HG02678 (cell line): Measurements from ENCODE around the gene MCEMP1.

Source experiments
- ATAC-seq: cut with Tn5 transposase; IDR thresholded peaks from one replicate; pipeline ENCODE4 v1.9.1; 2021; ENCODE audit warnings: mild to moderate bottlenecking, moderate library complexity; ENCODE audit not compliant: unreplicated experiment

MCEMP1 gene, protein sequence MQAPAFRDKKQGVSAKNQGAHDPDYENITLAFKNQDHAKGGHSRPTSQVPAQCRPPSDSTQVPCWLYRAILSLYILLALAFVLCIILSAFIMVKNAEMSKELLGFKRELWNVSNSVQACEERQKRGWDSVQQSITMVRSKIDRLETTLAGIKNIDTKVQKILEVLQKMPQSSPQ

DNA sequence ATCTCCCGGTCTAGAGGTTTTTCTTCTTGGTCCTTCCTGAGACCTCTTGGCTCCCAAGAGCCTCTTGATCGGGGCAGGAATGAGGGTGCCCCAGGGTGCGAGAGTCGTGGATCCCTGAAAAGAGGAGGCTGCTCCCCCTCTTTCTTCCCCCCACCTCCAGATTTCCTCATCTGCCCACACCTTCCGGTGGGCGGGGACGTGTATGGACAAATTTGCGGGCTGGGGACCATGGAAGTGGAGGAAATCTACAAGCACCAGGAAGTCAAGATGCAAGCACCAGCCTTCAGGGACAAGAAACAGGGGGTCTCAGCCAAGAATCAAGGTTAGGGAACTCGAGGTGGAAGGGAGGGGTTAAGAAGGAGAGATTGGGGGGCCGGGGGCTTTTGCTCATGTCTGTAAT is at the start of gene MCEMP1:
Gene MCEMP1 (plus strand): TSS at position 237 of the 400 bp plus-strand sequence. CDS start 31 bp downstream, at position 268.
- no peak for ATAC-seq

DNA sequence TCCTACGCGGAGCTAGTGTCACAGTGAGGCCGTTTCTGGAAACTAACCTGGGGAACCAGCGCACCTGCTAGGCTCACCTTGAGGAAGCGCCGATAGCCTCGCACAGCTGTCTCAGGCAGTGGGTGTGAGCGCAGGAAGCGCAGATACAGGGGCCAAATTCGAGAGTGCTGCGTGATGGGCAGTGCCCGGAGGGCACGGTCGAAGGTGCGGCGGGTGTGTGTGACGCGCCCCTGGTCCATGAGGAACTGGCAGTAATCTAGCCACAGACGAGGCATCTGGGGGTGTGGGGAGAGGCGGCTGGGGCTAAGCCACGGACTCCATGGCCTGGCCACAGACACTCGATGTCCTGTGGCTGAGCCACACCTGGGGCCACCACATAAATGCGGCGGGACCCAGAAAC is 49.7 kb upstream of the MCEMP1 start:
- ATAC-seq = no peak

DNA sequence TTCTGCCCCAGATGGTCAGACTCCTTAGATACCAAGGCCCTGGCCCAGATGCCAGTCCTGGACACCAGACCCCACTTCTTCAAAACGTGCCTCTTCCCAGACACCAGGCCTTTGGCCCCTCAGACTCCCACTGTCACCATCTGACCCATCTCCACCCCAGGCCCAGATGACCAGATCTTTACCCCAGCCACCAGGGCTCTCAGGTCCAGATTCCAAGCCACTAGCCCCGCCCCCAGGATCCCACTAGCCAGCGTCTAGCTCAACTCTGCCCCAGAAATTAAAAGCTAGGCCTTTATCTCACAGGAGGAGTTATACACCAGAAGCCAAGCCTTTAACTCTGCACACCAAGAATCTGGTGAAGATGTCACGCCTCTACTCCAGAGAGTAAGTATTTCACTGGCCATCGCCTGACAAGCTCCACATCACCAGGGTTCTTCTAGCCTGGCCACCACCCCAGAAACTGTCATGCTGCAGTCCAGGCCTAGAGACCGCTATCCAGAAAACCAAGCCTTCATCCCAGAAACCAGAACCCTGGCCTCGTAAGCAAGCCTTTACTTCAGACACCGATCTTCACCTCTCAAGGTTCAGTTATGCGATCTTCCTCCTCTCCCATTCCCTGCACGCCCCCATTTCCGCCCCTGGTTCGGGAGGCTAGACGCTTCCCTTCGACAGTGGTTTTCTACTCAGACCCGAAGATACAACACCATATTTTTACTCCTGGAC is 48.1 kb upstream of the MCEMP1 start:
- no peak for ATAC-seq

DNA sequence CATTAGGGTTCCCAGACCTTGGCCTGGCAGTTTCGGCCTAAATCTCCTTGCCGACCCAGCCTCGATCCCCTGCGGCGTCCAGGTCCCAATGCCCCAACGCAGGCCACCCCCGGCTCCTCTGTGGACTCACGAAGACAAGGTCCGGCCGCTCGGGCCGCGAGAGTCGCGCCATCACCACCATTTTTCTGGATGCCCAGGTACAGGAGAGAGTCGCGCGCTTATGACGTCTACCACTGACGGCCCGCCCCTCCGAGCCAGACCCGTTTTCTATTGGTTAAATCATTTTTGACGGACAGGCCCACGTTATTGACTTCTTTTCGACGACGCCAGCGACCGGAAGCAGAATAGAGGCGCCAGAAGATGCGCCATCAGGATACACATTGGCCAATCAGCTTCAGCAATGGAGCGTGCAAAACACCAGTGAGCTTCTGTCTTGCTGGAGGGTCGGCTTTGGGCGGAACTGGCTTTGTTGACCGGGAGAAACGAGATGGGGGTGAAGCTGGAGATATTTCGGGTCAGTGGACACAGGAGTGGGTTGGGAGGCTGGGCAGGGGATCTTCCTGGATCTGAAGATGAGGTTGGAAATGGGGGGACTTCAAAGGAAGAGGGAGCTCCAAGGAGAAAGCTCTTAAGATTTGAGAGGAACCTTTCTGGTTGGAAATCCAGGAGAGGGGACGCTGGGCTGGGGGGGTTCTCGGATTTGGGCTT is 47.4 kb upstream of the MCEMP1 start, which contains the start of the genes PET100 and XAB2:
Gene PET100 (plus strand): TSS at position 447 of the 708 bp plus-strand sequence. CDS start 41 bp downstream, at position 488.
Gene XAB2 (minus strand): TSS at position 199 of the 708 bp plus-strand sequence. CDS start 18 bp downstream, at position 181.
- ATAC-seq = peak; percentile 89

DNA sequence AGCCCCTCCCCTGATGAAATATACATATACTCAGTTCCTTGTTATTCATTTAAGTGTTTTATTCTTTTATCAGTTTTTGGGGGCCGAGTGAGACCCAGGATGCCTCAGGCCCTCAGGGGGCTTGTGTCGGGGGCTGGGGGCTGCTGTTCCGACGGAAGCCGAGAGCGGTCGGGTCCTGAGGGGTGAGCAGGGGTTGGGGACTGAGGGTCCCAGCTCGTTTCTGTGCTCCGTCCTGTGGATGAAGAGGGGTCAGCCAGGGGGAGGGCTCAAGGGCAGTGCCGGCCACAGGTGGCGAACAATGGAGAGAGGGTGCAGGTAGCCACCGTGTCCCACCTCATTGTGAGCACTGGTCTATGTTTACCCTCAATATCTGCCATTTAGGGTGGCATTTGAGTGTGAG is 45.3 kb upstream of the MCEMP1 start:
- no peak for ATAC-seq

DNA sequence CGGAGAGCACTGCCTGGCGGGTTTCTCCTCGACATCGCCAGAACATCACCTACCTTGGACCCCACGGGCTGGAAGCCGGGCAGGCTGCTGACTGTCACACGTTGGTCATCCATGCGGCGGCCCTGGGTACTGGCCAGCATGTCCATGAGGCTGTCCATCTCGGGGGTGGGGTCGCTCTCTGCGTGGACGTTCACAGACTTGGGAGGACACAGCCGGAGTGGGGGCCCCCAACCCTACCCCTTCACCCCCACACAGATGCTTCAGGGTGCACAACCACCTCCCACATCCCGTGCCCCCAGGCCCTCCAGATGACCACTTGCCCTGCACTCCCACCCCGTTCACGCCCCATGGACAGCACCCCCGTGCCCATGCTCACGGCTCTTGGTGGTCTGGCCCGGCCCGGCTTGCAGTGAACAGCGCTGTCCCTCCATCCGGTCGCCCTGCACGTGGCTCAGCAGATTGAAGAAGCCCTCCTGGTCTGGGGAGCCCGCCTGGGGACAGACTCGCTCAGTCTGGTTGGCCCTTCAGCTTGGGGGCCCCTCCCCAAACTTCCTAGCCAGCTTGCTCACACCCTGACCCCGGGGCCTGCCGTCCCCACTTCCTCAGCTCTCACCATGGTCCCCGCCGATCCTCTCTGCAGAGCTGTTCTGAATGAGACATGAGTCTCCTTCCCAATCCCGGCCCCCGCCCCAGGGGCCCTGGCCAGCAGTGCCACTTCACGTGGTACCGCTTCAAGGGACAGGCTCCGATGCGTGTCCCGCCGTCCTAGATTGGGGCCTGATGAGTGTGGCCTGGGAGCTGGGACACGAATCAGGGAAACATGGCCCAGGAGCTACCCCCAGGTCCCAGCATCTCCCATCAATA is 44.3 kb upstream of the MCEMP1 start:
- no peak for ATAC-seq

DNA sequence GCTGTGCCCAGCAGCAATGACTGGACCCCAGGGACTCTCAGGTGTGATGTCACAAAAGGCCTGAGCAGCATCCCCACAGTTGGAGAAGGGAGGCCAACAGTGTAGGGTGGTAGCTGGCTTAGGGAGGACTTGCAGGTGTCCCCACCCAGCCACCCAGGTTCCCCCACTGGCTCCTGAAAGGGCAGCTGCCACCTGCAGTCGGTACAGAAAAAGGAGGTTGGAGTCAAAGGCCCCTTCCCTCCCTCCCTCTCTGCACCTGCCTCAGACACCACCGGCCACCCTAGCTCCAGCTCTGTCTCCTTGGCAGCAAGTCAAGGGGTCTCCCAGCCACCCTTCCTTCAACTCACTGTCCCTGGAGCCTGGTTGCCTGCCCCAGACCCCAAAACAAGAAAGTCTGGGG is 43.2 kb upstream of the MCEMP1 start, which contains the start of gene PCP2:
Gene PCP2 (minus strand): TSS at position 22 of the 400 bp plus-strand sequence. CDS start 262 bp downstream, outside the sequence.
- ATAC-seq = no peak

DNA sequence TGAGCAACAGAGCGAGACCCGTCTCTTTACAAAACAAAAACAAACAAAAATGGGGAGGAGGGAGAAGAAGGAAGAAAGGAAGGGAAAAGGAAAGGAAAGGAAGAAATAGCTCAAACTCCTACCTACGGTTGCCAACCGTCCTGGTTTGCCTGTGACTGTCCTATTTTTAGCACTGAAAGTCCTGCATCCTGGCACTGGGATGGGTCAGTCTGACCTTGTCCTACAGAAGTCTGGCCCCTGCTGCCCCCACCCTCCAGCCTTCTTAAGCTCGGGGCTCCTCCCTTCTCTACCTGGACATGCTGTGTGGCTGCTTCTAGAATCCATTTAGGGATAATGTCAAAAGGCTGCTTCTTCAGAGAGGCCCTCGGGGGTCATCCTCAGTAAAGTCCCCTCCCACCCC is 41.2 kb upstream of the MCEMP1 start:
- ATAC-seq = no peak

DNA sequence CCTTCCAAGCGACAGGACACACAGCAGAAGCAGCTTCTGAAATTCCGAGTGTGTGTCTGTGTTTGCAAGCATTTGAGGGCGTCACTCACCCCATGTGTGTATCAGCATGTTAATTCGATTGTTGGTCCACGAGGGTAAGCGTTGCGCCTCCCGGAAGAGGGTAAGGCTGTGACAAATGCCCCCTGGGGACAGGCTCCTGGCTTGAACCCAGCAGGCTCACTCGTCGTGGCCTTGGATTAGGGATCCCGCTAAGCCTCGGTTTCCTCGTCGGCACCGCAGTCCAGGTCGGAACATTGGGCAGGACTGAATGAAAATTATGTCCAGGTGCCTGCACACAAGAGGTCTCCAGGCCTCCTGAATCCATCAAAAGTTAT is 40.6 kb upstream of the MCEMP1 start:
- ATAC-seq = no peak

DNA sequence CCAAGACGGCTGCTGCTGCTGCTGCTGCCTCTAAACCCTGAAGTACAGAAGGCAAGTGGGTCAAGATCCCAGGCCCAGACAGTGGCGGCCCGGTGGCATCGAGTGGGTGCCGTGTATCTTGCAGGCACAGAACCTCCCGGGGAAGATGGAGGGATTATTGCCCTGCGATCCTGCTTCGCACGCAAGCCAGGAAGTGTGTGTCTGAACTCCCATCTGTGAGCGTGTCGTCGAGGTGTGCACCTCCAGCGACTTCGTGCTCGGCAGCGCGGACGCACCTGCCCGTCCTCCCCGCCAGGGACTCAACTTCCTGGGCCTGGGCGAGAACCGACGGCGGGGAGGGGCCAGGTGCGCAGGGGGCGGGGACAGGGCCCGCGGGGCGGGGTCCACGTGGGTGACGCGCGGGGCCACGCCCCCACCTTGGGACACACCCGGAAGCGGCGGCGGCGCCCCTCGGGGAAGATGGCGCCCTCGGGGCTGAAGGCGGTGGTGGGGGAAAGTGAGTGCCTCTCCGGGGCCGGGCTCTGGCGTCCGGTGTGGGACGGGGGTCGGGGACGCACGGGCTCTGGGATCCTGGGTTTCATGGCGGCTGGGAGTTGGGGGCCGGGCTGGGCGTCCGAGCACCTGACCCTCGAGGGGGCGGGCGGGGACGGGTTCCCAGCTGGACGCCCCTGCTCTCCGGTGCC is 40.1 kb upstream of the MCEMP1 start, which contains the start of gene STXBP2:
Gene STXBP2 (plus strand): TSS at position 420 of the 683 bp plus-strand sequence. CDS start 40 bp downstream, at position 460.
- ATAC-seq = peak; percentile 72

DNA sequence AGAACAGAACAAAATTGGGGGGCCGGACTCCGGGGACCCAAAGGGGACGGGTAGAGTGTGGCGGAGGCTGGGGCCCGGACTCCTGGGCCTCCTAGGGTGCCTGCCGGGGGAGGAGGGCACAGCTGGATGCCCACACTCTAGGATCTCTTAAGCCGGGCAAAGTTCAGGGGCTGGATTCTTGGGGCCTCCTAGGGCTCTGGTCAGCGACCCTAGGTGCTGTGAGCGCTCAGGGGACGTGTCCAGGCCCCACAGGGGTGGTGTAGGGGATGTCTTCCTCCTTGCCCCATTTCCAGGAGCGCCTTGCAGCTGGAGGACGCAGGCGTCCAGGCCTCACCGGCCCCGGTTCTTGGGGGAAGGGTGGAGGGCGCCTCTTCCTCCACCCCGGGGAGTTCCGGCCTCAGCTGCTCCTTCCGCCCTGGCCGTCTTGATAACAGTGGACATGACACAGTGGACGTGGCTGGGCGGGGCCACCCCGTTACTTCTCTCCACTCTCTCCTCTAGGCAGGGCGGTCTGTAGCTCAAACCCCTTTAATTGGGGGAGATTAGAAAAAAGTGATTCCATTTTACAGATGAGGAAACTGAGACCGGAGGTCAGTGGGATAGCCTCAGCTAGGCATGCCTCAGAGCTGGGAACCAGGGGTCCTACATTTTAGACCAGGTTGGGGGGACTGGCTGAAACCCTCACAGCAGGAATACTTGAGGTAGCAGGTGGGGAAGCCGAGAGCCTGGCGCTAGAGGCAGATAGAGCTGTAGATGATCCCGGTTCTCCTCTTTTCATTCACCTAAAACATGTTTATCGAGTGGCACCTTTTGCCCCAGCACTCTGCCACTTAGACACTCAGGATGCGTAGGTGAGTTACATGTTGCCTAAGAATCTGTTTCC is 39.3 kb upstream of the MCEMP1 start:
- ATAC-seq = peak; percentile 25

DNA sequence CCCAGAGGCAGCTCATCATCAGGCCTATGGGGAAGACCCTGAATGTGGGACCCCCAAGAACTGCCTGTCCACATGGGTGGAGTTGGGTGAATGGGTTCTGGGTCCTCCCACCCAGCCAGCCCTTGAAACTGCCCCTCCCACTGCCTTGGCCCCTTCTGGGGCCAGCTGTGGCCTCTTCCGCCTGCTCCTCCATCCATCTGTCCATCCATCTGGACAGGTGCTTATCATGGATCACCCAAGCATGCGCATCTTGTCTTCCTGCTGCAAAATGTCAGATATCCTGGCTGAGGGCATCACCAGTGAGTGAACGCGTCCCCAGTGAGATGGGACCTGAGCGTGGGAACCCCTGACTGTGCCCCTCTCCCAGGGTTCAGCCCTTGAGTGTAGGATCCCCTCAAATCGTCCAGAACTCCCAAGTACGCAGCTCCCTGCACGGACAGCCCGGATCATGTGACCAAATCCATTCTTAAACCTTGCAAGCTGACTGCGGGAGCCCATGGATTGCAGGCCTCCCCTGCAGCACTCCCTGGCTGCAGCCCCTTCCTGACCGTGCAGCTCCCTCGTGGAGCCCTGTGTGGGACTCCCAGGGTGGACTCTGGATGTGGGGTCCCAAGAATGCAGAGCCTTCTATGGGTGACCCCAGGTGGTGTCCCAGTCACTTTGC is 38.0 kb upstream of the MCEMP1 start:
- ATAC-seq = no peak

DNA sequence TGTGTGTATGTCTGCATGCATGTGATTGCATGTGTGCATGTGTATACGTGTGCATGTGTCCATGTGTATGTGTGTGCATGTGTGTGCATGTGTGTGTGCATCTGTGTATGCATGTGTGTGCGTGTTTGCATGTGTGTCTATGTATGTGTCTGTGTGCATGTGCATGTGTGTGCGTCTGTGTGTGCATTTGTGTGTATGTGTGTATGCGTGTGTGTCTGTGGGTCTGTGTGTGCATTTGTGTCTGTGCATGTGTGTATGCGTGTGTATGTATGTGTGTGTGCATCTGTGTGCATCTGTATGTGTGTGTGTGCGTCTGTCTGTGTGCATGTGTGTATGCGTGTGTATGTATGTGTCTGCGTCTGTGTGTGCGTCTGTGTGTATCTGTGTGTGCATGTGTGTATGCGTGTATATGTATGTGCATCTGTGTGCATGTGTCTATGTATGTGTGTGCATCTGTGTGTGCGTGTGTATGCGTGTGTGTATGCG is 37.0 kb upstream of the MCEMP1 start:
- no peak for ATAC-seq

DNA sequence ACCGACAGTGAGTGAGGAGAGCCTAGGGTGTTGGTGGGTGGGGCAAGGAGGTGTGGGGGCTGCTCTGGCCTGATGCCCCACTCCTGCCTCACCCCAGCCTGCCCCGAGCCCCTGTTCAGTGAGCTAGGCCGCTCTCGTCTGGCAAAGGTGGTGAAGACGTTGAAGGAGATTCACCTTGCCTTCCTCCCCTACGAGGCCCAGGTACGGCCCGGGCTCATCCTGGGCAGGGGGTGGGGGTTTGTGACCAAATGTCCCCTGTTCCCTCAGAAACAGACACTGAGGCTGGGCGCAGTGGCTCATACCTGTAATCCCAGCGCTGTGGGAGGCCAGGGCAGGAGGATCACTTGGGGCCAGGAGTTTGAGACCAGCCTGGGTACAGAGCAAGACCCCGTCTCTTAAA is 36.1 kb upstream of the MCEMP1 start:
- no peak for ATAC-seq

DNA sequence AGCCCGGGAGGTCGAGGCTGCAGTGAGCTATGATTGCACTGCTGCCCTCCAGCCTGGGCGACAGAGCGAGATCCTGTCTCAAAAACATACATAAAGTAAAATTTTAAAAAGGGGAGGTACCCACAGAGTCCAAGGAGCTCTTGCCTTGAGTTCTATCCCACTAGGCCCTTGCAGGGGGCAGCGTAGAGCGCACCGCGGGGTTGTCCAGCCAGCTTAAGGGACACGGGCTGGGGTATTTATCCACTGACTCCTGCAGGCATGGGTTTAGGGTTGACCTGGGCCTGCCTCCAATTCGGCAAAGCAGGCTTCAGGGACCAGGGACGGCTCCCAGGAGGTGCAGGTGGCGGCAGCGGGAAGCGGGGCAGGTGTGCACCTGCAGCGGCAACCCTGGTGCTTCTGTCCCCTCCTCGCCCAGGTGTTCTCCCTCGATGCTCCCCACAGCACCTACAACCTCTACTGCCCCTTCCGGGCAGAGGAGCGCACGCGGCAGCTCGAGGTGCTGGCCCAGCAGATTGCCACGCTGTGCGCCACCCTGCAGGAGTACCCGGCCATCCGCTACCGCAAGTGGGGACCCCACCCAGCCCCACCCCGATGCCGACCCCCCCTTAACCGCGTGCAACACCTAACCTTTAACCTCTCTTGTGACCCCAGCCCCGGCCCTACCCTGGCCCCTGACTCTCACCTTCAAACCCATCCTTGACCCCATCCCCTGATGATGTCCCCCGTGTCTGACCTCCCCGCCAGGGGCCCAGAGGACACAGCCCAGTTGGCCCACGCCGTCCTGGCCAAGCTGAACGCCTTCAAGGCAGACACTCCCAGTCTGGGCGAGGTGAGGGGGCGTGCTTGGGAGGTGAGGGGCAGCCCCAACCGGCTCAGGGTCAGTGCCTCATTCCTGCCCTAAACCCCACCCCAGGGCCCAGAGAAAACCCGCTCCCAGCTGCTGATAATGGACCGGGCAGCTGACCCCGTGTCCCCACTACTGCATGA is 35.3 kb upstream of the MCEMP1 start:
- ATAC-seq = no peak

DNA sequence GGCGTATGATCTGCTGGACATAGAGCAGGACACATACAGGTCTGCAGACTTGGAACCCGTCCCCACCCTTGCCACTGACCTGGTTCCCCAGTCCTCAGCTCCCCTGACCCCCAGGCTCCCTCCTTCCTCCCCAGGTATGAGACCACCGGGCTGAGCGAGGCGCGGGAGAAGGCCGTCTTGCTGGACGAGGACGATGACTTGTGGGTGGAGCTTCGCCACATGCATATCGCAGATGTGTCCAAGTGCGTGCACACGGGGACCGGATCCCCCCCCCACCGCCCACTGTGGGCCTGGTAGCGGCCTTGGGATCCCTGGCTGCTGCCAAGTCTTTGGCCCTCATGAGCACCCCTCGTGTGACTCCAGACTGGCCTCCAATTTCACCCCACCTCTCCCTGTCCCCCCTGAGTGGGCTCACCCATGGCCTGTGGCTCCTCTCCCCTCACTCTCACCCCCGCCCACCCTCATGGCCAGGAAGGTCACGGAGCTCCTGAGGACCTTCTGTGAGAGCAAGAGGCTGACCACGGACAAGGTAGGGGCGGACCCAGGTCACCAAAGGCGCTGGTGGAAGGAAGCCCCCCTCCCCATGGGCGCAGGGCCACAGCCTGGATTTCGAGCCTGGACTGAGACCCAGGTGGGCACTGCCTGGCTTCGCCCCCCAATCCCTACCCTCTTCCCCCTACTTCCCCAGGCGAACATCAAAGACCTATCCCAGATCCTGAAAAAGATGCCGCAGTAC is 34.4 kb upstream of the MCEMP1 start:
- ATAC-seq = no peak

DNA sequence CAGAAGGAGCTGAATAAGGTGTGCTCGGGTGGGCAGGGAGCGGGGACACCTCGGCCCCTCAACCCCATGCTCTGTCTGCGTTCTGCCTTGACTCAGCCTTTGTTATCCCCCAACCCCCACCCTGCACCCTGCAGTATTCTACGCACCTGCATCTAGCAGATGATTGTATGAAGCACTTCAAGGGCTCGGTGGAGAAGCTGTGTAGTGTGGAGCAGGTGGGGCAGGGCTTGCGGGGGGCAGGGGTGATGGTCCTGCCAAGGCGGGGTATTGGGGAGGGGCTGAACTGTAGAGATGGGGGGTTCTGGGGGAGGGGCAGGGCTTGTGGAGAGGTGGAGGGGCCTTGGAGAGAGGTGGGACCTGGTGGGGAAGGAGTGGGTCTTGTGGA is 33.9 kb upstream of the MCEMP1 start:
- ATAC-seq = no peak
